ENCODE results near the gene CACNA1H. TPM values are rescaled to one million over a fixed set of nuclear protein-coding genes. Genes with fewer than 3 reads are reported as not detected.

The CACNA1H gene
- total and polyA plus RNA-seq, 7 donors: 1.8 to 5.9 (median 2.3) TPM

GRCh38 chr16:1192384-1193073, 39.6 kb downstream of the CACNA1H start:
- no peak overlapping the region for H3K27ac ChIP-seq
- TF ChIP-seq CTCF (IDR thresholded peaks at IDR 0.05): no peak
- H3K27me3 ChIP-seq (ENCODE audit: insufficient read depth in 3 of 3, low read length in 2 of 3): peaks cover 0 to 54% (median 8%) of the 10 kb centered on the region in 3 donors
- ATAC-seq (no peak), DNase-seq (no peak)
- H3K4me3 ChIP-seq: no peak overlapping the region
- H3K9me3 ChIP-seq: no peaks in the 10 kb centered on the region
- no peaks in the 10 kb centered on the region for H3K4me1 ChIP-seq
- intact Hi-C loops (cut with DNase I): loop anchor here in 1 of 2 donors (5.0 kb wide), 1 partner anchor 135 kb away; no protein-coding TSS in a partner anchor
- H3K36me3 ChIP-seq (ENCODE audit: insufficient read depth in 1 of 2, low read depth in 1 of 2): no peaks in the 10 kb centered on the region
- 66 to 67% (median 66%) methylated on average over 8 to 9 of the region's 9 CpGs for WGBS, 3 donors

GRCh38 chr16:1193143-1193824, 40.4 kb downstream of the CACNA1H start:
- DNase-seq: no peak
- 62 to 67% (median 65%) methylated on average over 28 to 30 of the region's 30 CpGs for WGBS, 3 donors
- no peak for ATAC-seq
- no peaks in the 10 kb centered on the region for H3K36me3 ChIP-seq (ENCODE audit: insufficient read depth in 1 of 2, low read depth in 1 of 2)
- no peak for TF ChIP-seq CTCF (IDR thresholded peaks at IDR 0.05)
- H3K4me1 ChIP-seq: no peaks in the 10 kb centered on the region
- intact Hi-C loops (cut with DNase I): loop anchor here in 1 of 2 donors (5.0 kb wide), 1 partner anchor 136 kb away; no protein-coding TSS in a partner anchor
- no peak overlapping the region for H3K4me3 ChIP-seq
- no peaks in the 10 kb centered on the region for H3K9me3 ChIP-seq
- H3K27me3 ChIP-seq (ENCODE audit: insufficient read depth in 3 of 3, low read length in 2 of 3): peaks cover 0 to 54% (median 8%) of the 10 kb centered on the region in 3 donors
- H3K27ac ChIP-seq: no peak overlapping the region

GRCh38 chr16:1193825-1194581, 41.1 kb downstream of the CACNA1H start:
- intact Hi-C loops (cut with DNase I): loop anchor here in 1 of 2 donors (1.0 to 5.0 kb wide), 2 partner anchors 87 to 137 kb away; no protein-coding TSS in a partner anchor
- H3K9me3 ChIP-seq: no peaks in the 10 kb centered on the region
- H3K27me3 ChIP-seq (ENCODE audit: insufficient read depth in 3 of 3, low read length in 2 of 3): peaks cover 0 to 54% (median 8%) of the 10 kb centered on the region in 3 donors
- 64 to 71% (median 66%) methylated on average over 27 to 29 of the region's 29 CpGs for WGBS, 3 donors
- ATAC-seq: no peak
- H3K4me3 ChIP-seq: no peak overlapping the region
- no peak for TF ChIP-seq CTCF (IDR thresholded peaks at IDR 0.05)
- DNase-seq: no peak
- no peak overlapping the region for H3K27ac ChIP-seq
- no peaks in the 10 kb centered on the region for H3K4me1 ChIP-seq
- H3K36me3 ChIP-seq (ENCODE audit: insufficient read depth in 1 of 2, low read depth in 1 of 2): no peaks in the 10 kb centered on the region

- TF ChIP-seq CTCF (IDR thresholded peaks at IDR 0.05): peak; percentile 64
- no peaks in the 10 kb centered on the region for H3K36me3 ChIP-seq (ENCODE audit: insufficient read depth in 1 of 2, low read depth in 1 of 2)
- intact Hi-C loops (cut with DNase I): loop anchor here (1.0 to 5.0 kb wide), 3 partner anchors 78 to 138 kb away; no protein-coding TSS in a partner anchor
- H3K27ac ChIP-seq: no peak overlapping the region
- DNase-seq: no peak
- no peaks in the 10 kb centered on the region for H3K4me1 ChIP-seq
- peak in 1 of 4 donors; percentile 46 for ATAC-seq
- H3K4me3 ChIP-seq: no peak overlapping the region
- peaks cover 0 to 48% (median 8%) of the 10 kb centered on the region in 3 donors for H3K27me3 ChIP-seq (ENCODE audit: insufficient read depth in 3 of 3, low read length in 2 of 3)
- no peaks in the 10 kb centered on the region for H3K9me3 ChIP-seq
- 22 to 30% (median 30%) methylated on average over 49 to 61 of the region's 61 CpGs for WGBS, 3 donors
Measured at GRCh38 chr16:1194665-1195392, 41.9 kb downstream of the CACNA1H start.
